HepG2 (cell line): ENCODE measurements around the gene CIROP. TPM values are rescaled to one million over a fixed set of nuclear protein-coding genes. Genes with fewer than 3 reads are reported as not detected.
A peak's percentile ranks its signal among the peaks of the same experiment; 100 is the strongest.

ENCODE experiments used
- CAMTA2 ChIP-seq: sonication (generic); formaldehyde crosslinking; IDR thresholded peaks from 2 replicates; pipeline ENCODE4 v1.4.0; 2020; ENCODE audit warnings: mild to moderate bottlenecking, missing genetic modification reagents, borderline replicate concordance
- CC2D1A ChIP-seq: sonication (generic); formaldehyde crosslinking; IDR thresholded peaks from 2 replicates; pipeline ENCODE4 v1.8.1; 2023; ENCODE audit warnings: mild to moderate bottlenecking, missing genetic modification reagents
- FOXP1 ChIP-seq, 2 experiments: fragments of 450-650 bp in 1 of 2; IDR thresholded peaks; 2 replicates each; pipeline ENCODE4 v1.6.1; 2017 to 2018; ENCODE audit warnings: antibody characterized with exemption in 1 of 2
- HIVEP1 ChIP-seq: sonication (generic); formaldehyde crosslinking; IDR thresholded peaks from 2 replicates; pipeline ENCODE4 v1.4.0; 2020; ENCODE audit warnings: mild to moderate bottlenecking, missing genetic modification reagents
- MYC ChIP-seq: sonication (generic); formaldehyde crosslinking; IDR thresholded peaks from 2 replicates; pipeline ENCODE4 v1.9.0; 2021; ENCODE audit warnings: missing genetic modification reagents, borderline replicate concordance
- MYPOP ChIP-seq: sonication (generic); formaldehyde crosslinking; IDR thresholded peaks from 2 replicates; pipeline ENCODE4 v1.8.1; 2023; ENCODE audit warnings: mild to moderate bottlenecking, moderate library complexity, missing genetic modification reagents
- NRL ChIP-seq: sonication (generic); formaldehyde crosslinking; IDR thresholded peaks from 2 replicates; pipeline ENCODE4 v1.5.0; 2020; ENCODE audit warnings: missing genetic modification reagents, mild to moderate bottlenecking, moderate library complexity, borderline replicate concordance
- PHB2 ChIP-seq: fragments of 450-650 bp; IDR thresholded peaks from 2 replicates; pipeline ENCODE4 v1.6.1; 2018; ENCODE audit not compliant: partially characterized antibody
- RERE ChIP-seq: IDR thresholded peaks from 2 replicates; pipeline ENCODE4 v1.6.1; 2016; ENCODE audit warnings: low read depth, missing genetic modification reagents, missing compliant biosample characterization
- SIX4 ChIP-seq: sonication (generic); formaldehyde crosslinking; IDR thresholded peaks from 2 replicates; pipeline ENCODE4 v1.4.0; 2020; ENCODE audit warnings: missing genetic modification reagents
- STAT5B ChIP-seq: sonication (generic); formaldehyde crosslinking; IDR thresholded peaks from 2 replicates; pipeline ENCODE4 v1.4.0; 2020; ENCODE audit warnings: missing genetic modification reagents
- ZNF207 ChIP-seq: fragments of 450-650 bp; IDR thresholded peaks from 2 replicates; pipeline ENCODE4 v1.6.1; 2016; ENCODE audit warnings: antibody characterized with exemption, borderline replicate concordance
- ZNF256 ChIP-seq: sonication (generic); formaldehyde crosslinking; conservative IDR thresholded peaks from 2 replicates; pipeline ENCODE4 v1.4.0; 2020; ENCODE audit warnings: missing genetic modification reagents
- ZNF567 ChIP-seq: sonication (generic); formaldehyde crosslinking; IDR thresholded peaks from 2 replicates; pipeline ENCODE4 v1.8.1; 2023; ENCODE audit warnings: mild to moderate bottlenecking, missing genetic modification reagents, borderline replicate concordance
- ZNF569 ChIP-seq: sonication (generic); formaldehyde crosslinking; IDR thresholded peaks from 2 replicates; pipeline ENCODE4 v1.5.0; 2020; ENCODE audit warnings: mild to moderate bottlenecking, missing genetic modification reagents, moderate library complexity, borderline replicate concordance
- ZNF639 ChIP-seq: conservative IDR thresholded peaks from 2 replicates; pipeline ENCODE4 v1.6.1; 2018; ENCODE audit warnings: missing genetic modification reagents
- ZNF724P ChIP-seq: sonication (generic); formaldehyde crosslinking; IDR thresholded peaks from 2 replicates; pipeline ENCODE4 v1.8.0; 2022; ENCODE audit warnings: missing genetic modification reagents, borderline replicate concordance
- polyA plus RNA-seq, 8 experiments: library from polyadenylated mRNA; depleted of rRNA in 3 of 8; stranded (reverse) in 7 of 8; unstranded in 1 of 8; fragments of >200 nt; fragmentation: Illumina TruSeq in 4 of 8; extraction: Trizol in 4 of 8; gene quantifications; 2 replicates each; pipeline versions ENCODE4 v1.2.1 to v1.2.3, GENCODE V29; 2011 to 2016; ENCODE audit warnings: low read depth in 4 of 8, missing spikeins in 1 of 8, mixed read lengths in 1 of 8; ENCODE audit not compliant: insufficient read depth in 1 of 8
- total RNA-seq, 5 experiments: library from RNA; depleted of rRNA; stranded (reverse); fragments of >200 nt; fragmentation: Illumina TruSeq; extraction: Trizol; gene quantifications; 2 replicates each; pipeline ENCODE4 v1.2.3, GENCODE V29; 2016; ENCODE audit warnings: low read depth in 1 of 5
- TF ChIP-seq, protein P1 (sequence below): sonication (generic); formaldehyde crosslinking; IDR thresholded peaks from 2 replicates; pipeline ENCODE4 v1.8.0; 2022; ENCODE audit warnings: missing genetic modification reagents, mild to moderate bottlenecking, moderate library complexity, borderline replicate concordance

The CIROP gene
- total and polyA plus RNA-seq, 2 of the 13 experiments (the other 11 are each of a cell fraction or from before 2014, with no cell fraction given), result 0.07 TPM; not detected in 1

DNA sequence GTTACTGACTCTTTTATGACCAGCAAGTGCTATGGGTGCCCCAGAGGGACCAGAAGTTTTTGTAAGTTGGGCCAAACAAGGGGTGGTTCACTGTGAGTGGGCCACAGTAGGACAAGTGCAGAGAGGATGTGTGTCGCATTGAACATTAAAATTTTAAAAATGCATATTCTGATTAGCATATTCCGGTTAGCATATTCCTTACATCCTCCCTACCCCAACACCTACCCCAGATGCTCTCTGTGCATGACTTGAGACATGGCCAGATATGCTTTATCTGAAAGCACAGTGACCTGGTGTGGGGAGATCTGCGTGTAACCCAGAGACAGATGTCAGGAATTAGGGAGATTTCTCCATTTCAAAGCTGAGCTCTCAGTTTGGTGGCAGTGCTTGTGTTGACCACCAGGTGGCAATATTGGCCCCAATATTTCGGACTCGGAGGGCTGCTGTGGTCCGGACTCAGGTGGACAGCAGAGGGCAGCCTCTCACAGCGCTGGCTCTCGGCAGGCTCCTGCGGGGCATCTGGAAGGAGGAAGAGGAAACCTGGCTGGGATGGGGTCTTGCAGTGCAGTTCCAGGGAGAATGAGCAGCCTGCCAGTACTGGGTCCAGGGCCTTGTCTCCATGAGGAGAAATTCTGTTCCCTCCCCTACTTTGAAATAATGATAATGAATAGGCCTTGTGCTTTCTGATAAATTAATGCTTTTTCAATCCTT, 15.9 kb upstream of the CIROP start (continued):
- peak; percentile 52; the same call in 1 of the 2 replicates for TF ChIP-seq MYC (CRISPR knock-in tag)
- TF ChIP-seq CAMTA2 (CRISPR knock-in tag), result no peak
- no peak; the same call in 1 of the 2 replicates for TF ChIP-seq ZNF724P
- TF ChIP-seq HIVEP1 (CRISPR knock-in tag), result peak; percentile 24; the same call in 1 of the 2 replicates
- TF ChIP-seq, protein P1, sequence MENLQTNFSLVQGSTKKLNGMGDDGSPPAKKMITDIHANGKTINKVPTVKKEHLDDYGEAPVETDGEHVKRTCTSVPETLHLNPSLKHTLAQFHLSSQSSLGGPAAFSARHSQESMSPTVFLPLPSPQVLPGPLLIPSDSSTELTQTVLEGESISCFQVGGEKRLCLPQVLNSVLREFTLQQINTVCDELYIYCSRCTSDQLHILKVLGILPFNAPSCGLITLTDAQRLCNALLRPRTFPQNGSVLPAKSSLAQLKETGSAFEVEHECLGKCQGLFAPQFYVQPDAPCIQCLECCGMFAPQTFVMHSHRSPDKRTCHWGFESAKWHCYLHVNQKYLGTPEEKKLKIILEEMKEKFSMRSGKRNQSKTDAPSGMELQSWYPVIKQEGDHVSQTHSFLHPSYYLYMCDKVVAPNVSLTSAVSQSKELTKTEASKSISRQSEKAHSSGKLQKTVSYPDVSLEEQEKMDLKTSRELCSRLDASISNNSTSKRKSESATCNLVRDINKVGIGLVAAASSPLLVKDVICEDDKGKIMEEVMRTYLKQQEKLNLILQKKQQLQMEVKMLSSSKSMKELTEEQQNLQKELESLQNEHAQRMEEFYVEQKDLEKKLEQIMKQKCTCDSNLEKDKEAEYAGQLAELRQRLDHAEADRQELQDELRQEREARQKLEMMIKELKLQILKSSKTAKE (CRISPR knock-in tag), result no peak
- peak; percentile 39; the same call in 1 of the 2 replicates for TF ChIP-seq RERE (CRISPR knock-in tag)
- TF ChIP-seq NRL, result peak; percentile 70; the same call in 1 of the 2 replicates
- peak; percentile 62; the same call in 1 of the 2 replicates for TF ChIP-seq STAT5B (CRISPR knock-in tag)
- no peak for TF ChIP-seq ZNF256 (CRISPR knock-in tag)
- no peak for TF ChIP-seq FOXP1 (IDR thresholded peaks at IDR 0.05)
- TF ChIP-seq FOXP1 (CRISPR knock-in tag; IDR thresholded peaks at IDR 0.05), result peak; percentile 19; the same call in 1 of the 2 replicates
- no peak for TF ChIP-seq ZNF639
- TF ChIP-seq CC2D1A, result 0 out of 2 replicates have a peak, but pooled peaks have one; percentile 16
- no peak for TF ChIP-seq PHB2
- no peak for TF ChIP-seq ZNF569 (CRISPR knock-in tag)
- TF ChIP-seq ZNF567 (CRISPR knock-in tag), result 0 out of 2 replicates have a peak, but pooled peaks have one; percentile 53
- TF ChIP-seq SIX4 (CRISPR knock-in tag), result peak; percentile 78; the same call in 1 of the 2 replicates
- no peak for TF ChIP-seq ZNF207
- peak; percentile 88 for TF ChIP-seq MYPOP (CRISPR knock-in tag)
